Endothelial cell of umbilical vein (primary cell): Measurements from ENCODE around the gene FAM98B.

Source experiments
- CTCF ChIP-seq, 2 donors: IDR thresholded peaks; 1 replicate in 1 of 2; 2 replicates in 1 of 2; pipeline ENCODE4 v1.5.1; 2011; ENCODE audit warnings: low read length in 2 of 2, mild to moderate bottlenecking in 2 of 2, moderate library complexity in 2 of 2, control low read depth in 1 of 2, inconsistent platforms in 1 of 2, low read depth in 1 of 2; ENCODE audit not compliant: insufficient read depth in 1 of 2; ENCODE audit errors: extremely low read depth in 1 of 2
- EZH2 ChIP-seq: IDR thresholded peaks from 2 replicates; pipeline ENCODE4 v1.6.1; 2012; ENCODE audit warnings: borderline replicate concordance, low read depth, mild to moderate bottlenecking, moderate library complexity, low read length, inconsistent platforms; ENCODE audit not compliant: severe bottlenecking
- FOS ChIP-seq: IDR thresholded peaks from 2 replicates; pipeline ENCODE4 v1.6.1; 2011; ENCODE audit warnings: mild to moderate bottlenecking, low read length, moderate library complexity, borderline replicate concordance; ENCODE audit not compliant: insufficient read depth
- GATA2 ChIP-seq: IDR thresholded peaks from 2 replicates; pipeline ENCODE4 v1.7.0; 2011; ENCODE audit warnings: low read depth, mild to moderate bottlenecking, moderate library complexity, mixed read lengths, low read length; ENCODE audit not compliant: insufficient read length, insufficient read depth
- JUN ChIP-seq: IDR thresholded peaks from 2 replicates; pipeline ENCODE4 v1.6.1; 2011; ENCODE audit warnings: borderline replicate concordance, low read depth; ENCODE audit not compliant: insufficient read length, insufficient read depth
- MAX ChIP-seq: IDR thresholded peaks from 2 replicates; pipeline ENCODE4 v1.6.1; 2011; ENCODE audit not compliant: insufficient read depth, insufficient read length
- MYC ChIP-seq: IDR thresholded peaks from one replicate; pipeline ENCODE4 v1.6.1; 2011; ENCODE audit warnings: mild to moderate bottlenecking, low read depth, low read length
- POLR2A ChIP-seq: IDR thresholded peaks from 2 replicates; pipeline ENCODE4 v1.6.1; 2012; ENCODE audit warnings: low read depth, mild to moderate bottlenecking, control low read depth, low read length
- POLR2AphosphoS5 ChIP-seq: IDR thresholded peaks from 2 replicates; pipeline ENCODE4 v1.6.1; 2012; ENCODE audit warnings: low read depth, mild to moderate bottlenecking, control low read depth, low read length, moderate library complexity; ENCODE audit not compliant: insufficient read depth

DNA sequence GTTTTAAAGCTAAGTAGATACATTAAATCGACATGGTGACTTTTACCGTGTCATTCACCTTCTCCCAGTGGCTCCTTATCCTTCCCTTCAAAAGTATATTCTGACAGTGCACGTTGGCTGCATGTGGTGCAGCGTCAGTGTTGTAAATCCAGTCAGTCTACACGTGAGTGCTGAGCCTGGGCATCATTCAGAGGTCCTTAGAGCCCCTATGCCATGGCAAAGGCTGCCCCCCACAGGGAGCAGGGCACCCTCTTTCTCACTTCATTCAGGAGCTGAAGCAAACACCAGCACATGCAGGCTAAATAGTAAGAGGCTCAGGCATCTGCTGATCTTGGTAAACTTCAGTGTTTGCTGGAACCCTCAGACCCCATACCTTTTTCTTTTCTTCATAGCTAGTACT is 67.4 kb downstream of the FAM98B start:
- TF ChIP-seq CTCF (IDR thresholded peaks at IDR 0.05; ENCODE audit: extremely low read depth in 1 of 2, insufficient read depth in 1 of 2, low read depth in 1 of 2, low read length in 2 of 2) (no peak), POLR2A (no peak), JUN (no peak), MAX (no peak), POLR2AphosphoS5 (no peak), EZH2 (no peak), GATA2 (no peak), FOS (no peak), MYC (no peak)
